ENCODE data around the gene BLNK.

BLNK gene

DNA sequence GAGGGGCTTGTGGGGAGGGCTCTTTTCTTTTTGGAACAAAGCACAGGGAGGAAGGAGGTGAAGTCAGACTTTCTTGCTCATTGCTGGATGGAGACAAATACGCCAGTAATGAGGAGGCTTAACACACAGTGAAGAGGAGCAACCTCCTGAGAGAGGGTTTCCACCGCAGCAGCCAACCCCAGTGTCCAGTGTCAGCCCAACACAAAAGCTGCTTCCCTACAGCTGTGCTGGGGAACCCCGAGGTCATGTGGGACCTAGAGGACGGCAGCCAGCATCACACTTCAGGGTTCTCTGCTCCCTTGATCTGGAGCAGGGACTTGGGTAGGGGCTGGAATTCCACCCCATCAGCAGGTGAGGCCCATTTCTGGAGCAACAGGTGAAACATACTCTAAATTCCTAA lies 7.7 kb downstream of the BLNK start:
- Histone ChIP-seq H3K36me3 (ENCODE audit: control insufficient read depth, insufficient read depth, low read length) (no peaks in the 10 kb centered on the region), H3K79me1 (ENCODE audit: low read length) (no peaks in the 10 kb centered on the region), H3K23ac (ENCODE audit: low read length) (no peak overlapping the region), H3K4ac (ENCODE audit: low read depth, low read length) (no peak overlapping the region), H3K4me1 (ENCODE audit: control insufficient read depth, low read depth, low read length) (no peaks in the 10 kb centered on the region), H4K8ac (ENCODE audit: low read depth, low read length) (no peak overlapping the region), H3K27ac (ENCODE audit: low read depth, low read length) (no peak overlapping the region), H3K4me3 (ENCODE audit: low read length) (no peak overlapping the region), H3K9ac (ENCODE audit: low read length) (no peak overlapping the region), H2BK5ac (ENCODE audit: low read length) (no peak overlapping the region), H4K5ac (ENCODE audit: low read length) (no peak overlapping the region), H3K27me3 (ENCODE audit: insufficient read depth, low read length, poor library complexity) (no peaks in the 10 kb centered on the region), H2BK15ac (replicated peaks; ENCODE audit: low read depth) (no peak overlapping the region), H3K4me2 (ENCODE audit: low read length) (no peak overlapping the region), H3K79me2 (ENCODE audit: control insufficient read depth, insufficient read depth, low read length) (no peaks in the 10 kb centered on the region), H3K18ac (ENCODE audit: low read length) (no peak overlapping the region), H2BK120ac (ENCODE audit: low read depth, low read length) (no peak overlapping the region), H2AK5ac (ENCODE audit: low read length) (no peak overlapping the region), H3K56ac (ENCODE audit: low read length) (no peak overlapping the region)
- no peak for DNase-seq
- WGBS (ENCODE audit: extremely low coverage, insufficient coverage, low lambda C conversion rate): no CpG with 5 or more reads among the region's 4 CpGs

GRCh38 chr10:96263176-96263575 lies 8.2 kb downstream of the BLNK start:
- H4K5ac ChIP-seq (ENCODE audit: low read length): no peak overlapping the region
- no peak overlapping the region for H2AK5ac ChIP-seq (ENCODE audit: low read length)
- no peaks in the 10 kb centered on the region for H3K36me3 ChIP-seq (ENCODE audit: control insufficient read depth, insufficient read depth, low read length)
- no peaks in the 10 kb centered on the region for H3K79me1 ChIP-seq (ENCODE audit: low read length)
- no peak overlapping the region for H3K27ac ChIP-seq (ENCODE audit: low read depth, low read length)
- H3K4me2 ChIP-seq (ENCODE audit: low read length): no peak overlapping the region
- no peaks in the 10 kb centered on the region for H3K4me1 ChIP-seq (ENCODE audit: control insufficient read depth, low read depth, low read length)
- no peak overlapping the region for H3K4me3 ChIP-seq (ENCODE audit: low read length)
- no peak overlapping the region for H3K23ac ChIP-seq (ENCODE audit: low read length)
- no peak overlapping the region for H2BK120ac ChIP-seq (ENCODE audit: low read depth, low read length)
- H2BK15ac ChIP-seq (replicated peaks; ENCODE audit: low read depth): no peak overlapping the region
- no peaks in the 10 kb centered on the region for H3K27me3 ChIP-seq (ENCODE audit: insufficient read depth, low read length, poor library complexity)
- no peak for DNase-seq
- H3K56ac ChIP-seq (ENCODE audit: low read length): no peak overlapping the region
- H3K79me2 ChIP-seq (ENCODE audit: control insufficient read depth, insufficient read depth, low read length): no peaks in the 10 kb centered on the region
- H3K18ac ChIP-seq (ENCODE audit: low read length): no peak overlapping the region
- no peak overlapping the region for H3K4ac ChIP-seq (ENCODE audit: low read depth, low read length)
- WGBS (ENCODE audit: extremely low coverage, insufficient coverage, low lambda C conversion rate): no CpG with 5 or more reads among the region's 4 CpGs
- no peak overlapping the region for H3K9ac ChIP-seq (ENCODE audit: low read length)
- no peak overlapping the region for H2BK5ac ChIP-seq (ENCODE audit: low read length)
- H4K8ac ChIP-seq (ENCODE audit: low read depth, low read length): no peak overlapping the region

- Histone ChIP-seq H2BK120ac (ENCODE audit: low read depth, low read length) (no peak overlapping the region), H3K9ac (ENCODE audit: low read length) (no peak overlapping the region)
- WGBS (ENCODE audit: extremely low coverage, insufficient coverage, low lambda C conversion rate): no CpG with 5 or more reads among the region's 3 CpGs
Measured at GRCh38 chr10:96261930-96262329, 9.4 kb downstream of the BLNK start.

GRCh38 chr10:96261132-96261531 lies 10.2 kb downstream of the BLNK start:
- no peak overlapping the region for H3K18ac ChIP-seq (ENCODE audit: low read length)
- H3K27me3 ChIP-seq (ENCODE audit: insufficient read depth, low read length, poor library complexity): no peaks in the 10 kb centered on the region
- no peaks in the 10 kb centered on the region for H3K79me1 ChIP-seq (ENCODE audit: low read length)
- H2BK15ac ChIP-seq (replicated peaks; ENCODE audit: low read depth): no peak overlapping the region
- H2AK5ac ChIP-seq (ENCODE audit: low read length): no peak overlapping the region
- no peaks in the 10 kb centered on the region for H3K4me1 ChIP-seq (ENCODE audit: control insufficient read depth, low read depth, low read length)
- H3K79me2 ChIP-seq (ENCODE audit: control insufficient read depth, insufficient read depth, low read length): no peaks in the 10 kb centered on the region
- H3K36me3 ChIP-seq (ENCODE audit: control insufficient read depth, insufficient read depth, low read length): no peaks in the 10 kb centered on the region
- no peak overlapping the region for H4K5ac ChIP-seq (ENCODE audit: low read length)
- no peak overlapping the region for H3K4ac ChIP-seq (ENCODE audit: low read depth, low read length)
- DNase-seq: no peak
- H3K56ac ChIP-seq (ENCODE audit: low read length): no peak overlapping the region
- no peak overlapping the region for H2BK5ac ChIP-seq (ENCODE audit: low read length)
- no CpG with 5 or more reads among the region's 2 CpGs for WGBS (ENCODE audit: extremely low coverage, insufficient coverage, low lambda C conversion rate)
- no peak overlapping the region for H4K8ac ChIP-seq (ENCODE audit: low read depth, low read length)
- no peak overlapping the region for H3K9ac ChIP-seq (ENCODE audit: low read length)
- no peak overlapping the region for H3K4me2 ChIP-seq (ENCODE audit: low read length)
- H2BK120ac ChIP-seq (ENCODE audit: low read depth, low read length): no peak overlapping the region
- H3K27ac ChIP-seq (ENCODE audit: low read depth, low read length): no peak overlapping the region
- no peak overlapping the region for H3K23ac ChIP-seq (ENCODE audit: low read length)
- no peak overlapping the region for H3K4me3 ChIP-seq (ENCODE audit: low read length)

More at GRCh38 chr10:96261930-96262329, 9.4 kb downstream of the BLNK start:
- Histone ChIP-seq H3K23ac (ENCODE audit: low read length) (no peak overlapping the region), H3K79me1 (ENCODE audit: low read length) (no peaks in the 10 kb centered on the region), H3K4ac (ENCODE audit: low read depth, low read length) (no peak overlapping the region), H2AK5ac (ENCODE audit: low read length) (no peak overlapping the region), H3K36me3 (ENCODE audit: control insufficient read depth, insufficient read depth, low read length) (no peaks in the 10 kb centered on the region), H2BK5ac (ENCODE audit: low read length) (no peak overlapping the region), H3K4me3 (ENCODE audit: low read length) (no peak overlapping the region), H3K27me3 (ENCODE audit: insufficient read depth, low read length, poor library complexity) (no peaks in the 10 kb centered on the region), H3K4me1 (ENCODE audit: control insufficient read depth, low read depth, low read length) (no peaks in the 10 kb centered on the region), H3K56ac (ENCODE audit: low read length) (no peak overlapping the region), H4K5ac (ENCODE audit: low read length) (no peak overlapping the region), H3K4me2 (ENCODE audit: low read length) (no peak overlapping the region), H2BK15ac (replicated peaks; ENCODE audit: low read depth) (no peak overlapping the region), H3K18ac (ENCODE audit: low read length) (no peak overlapping the region), H3K79me2 (ENCODE audit: control insufficient read depth, insufficient read depth, low read length) (no peaks in the 10 kb centered on the region), H3K27ac (ENCODE audit: low read depth, low read length) (no peak overlapping the region), H4K8ac (ENCODE audit: low read depth, low read length) (no peak overlapping the region)
- DNase-seq: no peak

DNA sequence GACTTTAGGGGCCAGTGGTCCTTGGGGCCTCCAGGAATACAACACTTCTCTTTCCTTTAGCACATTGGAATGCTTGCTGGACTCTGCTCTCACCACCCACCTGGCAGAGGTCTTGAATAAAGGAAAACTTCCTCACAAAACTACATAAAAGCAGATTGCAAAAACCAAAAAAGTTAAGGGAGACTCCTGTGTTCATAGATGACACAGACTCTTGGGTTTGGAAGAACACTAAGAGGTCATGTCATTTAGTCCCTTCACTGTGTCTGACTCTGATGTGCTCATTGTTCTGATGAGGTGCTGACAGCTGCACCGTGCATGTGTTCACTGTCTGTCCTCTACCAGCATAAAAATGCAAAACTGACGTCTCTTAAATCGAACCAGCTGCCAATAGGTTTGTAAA lies 11.4 kb downstream of the BLNK start:
- Histone ChIP-seq H3K79me1 (ENCODE audit: low read length) (no peaks in the 10 kb centered on the region), H4K5ac (ENCODE audit: low read length) (no peak overlapping the region), H4K8ac (ENCODE audit: low read depth, low read length) (no peak overlapping the region), H2BK120ac (ENCODE audit: low read depth, low read length) (no peak overlapping the region), H2BK15ac (replicated peaks; ENCODE audit: low read depth) (no peak overlapping the region), H3K9ac (ENCODE audit: low read length) (no peak overlapping the region), H2BK5ac (ENCODE audit: low read length) (no peak overlapping the region), H3K23ac (ENCODE audit: low read length) (no peak overlapping the region), H3K36me3 (ENCODE audit: control insufficient read depth, insufficient read depth, low read length) (no peaks in the 10 kb centered on the region), H3K27me3 (ENCODE audit: insufficient read depth, low read length, poor library complexity) (no peaks in the 10 kb centered on the region), H3K79me2 (ENCODE audit: control insufficient read depth, insufficient read depth, low read length) (no peaks in the 10 kb centered on the region), H3K4me2 (ENCODE audit: low read length) (no peak overlapping the region), H3K27ac (ENCODE audit: low read depth, low read length) (no peak overlapping the region), H3K56ac (ENCODE audit: low read length) (no peak overlapping the region), H2AK5ac (ENCODE audit: low read length) (no peak overlapping the region), H3K18ac (ENCODE audit: low read length) (no peak overlapping the region), H3K4me1 (ENCODE audit: control insufficient read depth, low read depth, low read length) (no peaks in the 10 kb centered on the region), H3K4me3 (ENCODE audit: low read length) (no peak overlapping the region), H3K4ac (ENCODE audit: low read depth, low read length) (no peak overlapping the region)
- DNase-seq: no peak
- no CpG with 5 or more reads among the region's 3 CpGs for WGBS (ENCODE audit: extremely low coverage, insufficient coverage, low lambda C conversion rate)

- no peaks in the 10 kb centered on the region for H3K27me3 ChIP-seq (ENCODE audit: insufficient read depth, low read length, poor library complexity)
- no peak overlapping the region for H3K56ac ChIP-seq (ENCODE audit: low read length)
- no peak overlapping the region for H3K9ac ChIP-seq (ENCODE audit: low read length)
- no peaks in the 10 kb centered on the region for H3K4me1 ChIP-seq (ENCODE audit: control insufficient read depth, low read depth, low read length)
- no peak overlapping the region for H3K18ac ChIP-seq (ENCODE audit: low read length)
- no peak overlapping the region for H3K23ac ChIP-seq (ENCODE audit: low read length)
- H3K4me3 ChIP-seq (ENCODE audit: low read length): no peak overlapping the region
- H3K4me2 ChIP-seq (ENCODE audit: low read length): no peak overlapping the region
- H4K8ac ChIP-seq (ENCODE audit: low read depth, low read length): no peak overlapping the region
- H2BK5ac ChIP-seq (ENCODE audit: low read length): no peak overlapping the region
- H3K4ac ChIP-seq (ENCODE audit: low read depth, low read length): no peak overlapping the region
- no peak overlapping the region for H2BK15ac ChIP-seq (replicated peaks; ENCODE audit: low read depth)
- no CpG with 5 or more reads among the region's 6 CpGs for WGBS (ENCODE audit: extremely low coverage, insufficient coverage, low lambda C conversion rate)
- no peaks in the 10 kb centered on the region for H3K36me3 ChIP-seq (ENCODE audit: control insufficient read depth, insufficient read depth, low read length)
- no peaks in the 10 kb centered on the region for H3K79me2 ChIP-seq (ENCODE audit: control insufficient read depth, insufficient read depth, low read length)
- DNase-seq: no peak
- H2AK5ac ChIP-seq (ENCODE audit: low read length): no peak overlapping the region
- H3K79me1 ChIP-seq (ENCODE audit: low read length): no peaks in the 10 kb centered on the region
- H4K5ac ChIP-seq (ENCODE audit: low read length): no peak overlapping the region
- no peak overlapping the region for H2BK120ac ChIP-seq (ENCODE audit: low read depth, low read length)
- H3K27ac ChIP-seq (ENCODE audit: low read depth, low read length): no peak overlapping the region
Measured at GRCh38 chr10:96259150-96259549, 12.2 kb downstream of the BLNK start.

Measured in mesendoderm (in vitro differentiated cells).